ENCODE data around the gene BLM.

GRCh38 chr15:90851940-90852339 is 134.8 kb downstream of the BLM start:
- TF ChIP-seq CTCF (IDR thresholded peaks at IDR 0.05) (no peak), EZH2 (IDR thresholded peaks at IDR 0.05) (no peak)

All from neural progenitor cell (in vitro differentiated cells).